NK-92 (cell line): ENCODE measurements around the gene PPP1R3G.
"Not testable (repeated sequence)": the region's sequence is repeated elsewhere in the genome, so short reads cannot be mapped to it uniquely, and the experiment has no call there.

Experiments used
- DNase-seq: peaks from one replicate; lab custom pipeline; 2025; ENCODE audit not compliant: unreplicated experiment; lab: John Stamatoyannopoulos, UW

Gene PPP1R3G

GRCh38 chr6:5116243-5116991 lies 31.3 kb downstream of the PPP1R3G start:
- DNase-seq: no peak

- no peak for DNase-seq
Measured at GRCh38 chr6:5119090-5119951, 34.2 kb downstream of the PPP1R3G start.

GRCh38 chr6:5120011-5120410 lies 34.9 kb downstream of the PPP1R3G start:
- DNase-seq: no peak

GRCh38 chr6:5120543-5120942 lies 35.4 kb downstream of the PPP1R3G start:
- DNase-seq: not testable (repeated sequence)

- no peak for DNase-seq
Measured at GRCh38 chr6:5121479-5121878, 36.3 kb downstream of the PPP1R3G start.

- no peak for DNase-seq
Measured at GRCh38 chr6:5121956-5122355, 36.8 kb downstream of the PPP1R3G start.

GRCh38 chr6:5122504-5123112 lies 37.5 kb downstream of the PPP1R3G start:
- no peak for DNase-seq

- no peak for DNase-seq
Measured at GRCh38 chr6:5123296-5124143, 38.4 kb downstream of the PPP1R3G start.

- DNase-seq: no peak
Measured at GRCh38 chr6:5124526-5124925, 39.4 kb downstream of the PPP1R3G start.

- no peak for DNase-seq
Measured at GRCh38 chr6:5125152-5126006, 40.2 kb downstream of the PPP1R3G start.

GRCh38 chr6:5126214-5126613 lies 41.1 kb downstream of the PPP1R3G start:
- no peak for DNase-seq

GRCh38 chr6:5127106-5127687 lies 42.1 kb downstream of the PPP1R3G start:
- DNase-seq: no peak

GRCh38 chr6:5128351-5128750 lies 43.2 kb downstream of the PPP1R3G start:
- DNase-seq: no peak

- DNase-seq: no peak
Measured at GRCh38 chr6:5130135-5130866, 45.2 kb downstream of the PPP1R3G start.

GRCh38 chr6:5132731-5133130 lies 47.6 kb downstream of the PPP1R3G start:
- no peak for DNase-seq

- no peak for DNase-seq
Measured at GRCh38 chr6:5133943-5134342, 48.8 kb downstream of the PPP1R3G start.

GRCh38 chr6:5135788-5136376 lies 50.7 kb downstream of the PPP1R3G start:
- no peak for DNase-seq

GRCh38 chr6:5136851-5137250 lies 51.7 kb downstream of the PPP1R3G start:
- no peak for DNase-seq
